Nucleus accumbens (tissue), 56 donors: ENCODE data around the gene TAX1BP3.
A peak's percentile ranks its signal among the peaks of the same experiment; 100 is the strongest.
"Not testable (repeated sequence)": the region's sequence is repeated elsewhere in the genome, so short reads cannot be mapped to it uniquely, and the experiment has no call there.

ENCODE experiments used
- DNase-seq, 56 donors: peaks; one replicate each; lab custom pipeline; 2025; lab: John Stamatoyannopoulos, UW

The TAX1BP3 gene

DNA sequence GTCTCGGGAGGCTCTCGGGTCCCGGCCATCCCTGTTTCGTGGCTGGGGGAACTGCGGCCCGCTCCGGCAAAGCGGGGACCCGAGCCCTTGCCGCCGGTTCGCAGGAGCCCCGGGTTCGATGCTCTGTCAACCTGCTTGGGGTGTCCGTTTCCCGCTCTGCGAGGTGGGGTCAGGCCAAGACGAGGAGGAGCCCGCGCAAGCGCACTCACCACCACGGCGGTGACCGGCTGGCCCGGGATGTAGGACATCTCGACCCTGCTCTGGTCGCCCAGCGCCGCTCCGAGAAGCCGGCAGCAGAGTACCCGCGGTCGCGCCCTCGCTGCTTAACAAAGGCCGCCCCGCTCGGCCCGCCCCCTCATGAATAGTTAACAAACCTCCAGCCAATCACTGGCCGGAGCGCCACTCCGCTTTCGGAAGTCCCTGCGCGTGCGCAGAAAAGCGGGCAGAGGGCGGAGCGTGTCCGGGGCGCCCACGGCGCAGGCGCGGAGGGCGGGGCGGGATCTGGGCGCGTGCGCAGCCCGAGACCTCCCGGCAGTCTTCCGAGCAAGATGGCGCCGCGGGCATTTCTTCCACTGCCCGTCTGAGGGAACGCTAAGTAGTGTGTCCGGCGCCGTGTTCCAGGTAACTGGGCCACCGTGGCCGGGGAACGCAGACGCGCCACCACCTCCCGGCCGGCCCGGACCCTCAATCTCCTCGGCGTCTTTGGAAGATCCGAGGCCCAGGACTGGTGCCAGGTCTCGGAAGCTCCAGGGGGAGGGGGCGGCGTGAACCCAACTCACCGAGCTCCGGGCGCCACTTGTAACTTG lies at the start of gene TAX1BP3, which contains the start of gene EMC6:
Gene TAX1BP3, minus strand, starts transcription at position 300 of the 806 bp plus-strand sequence. Its CDS starts 52 bp downstream, at position 248.
Gene EMC6, plus strand, starts transcription at position 534 of the 806 bp plus-strand sequence. CDS start 335 bp downstream, outside the sequence.
- peak; percentile 61 to 100 (median 97) for DNase-seq

GRCh38 chr17:3715296-3715695 lies 46.9 kb upstream of the TAX1BP3 start:
- no peak for DNase-seq

GRCh38 chr17:3712811-3713463 lies 44.6 kb upstream of the TAX1BP3 start:
- no peak for DNase-seq

GRCh38 chr17:3710951-3711383 lies 42.6 kb upstream of the TAX1BP3 start:
- no peak for DNase-seq

GRCh38 chr17:3708366-3708765 lies 40.0 kb upstream of the TAX1BP3 start:
- no peak for DNase-seq

GRCh38 chr17:3705718-3705984 lies 37.3 kb upstream of the TAX1BP3 start:
- not testable (repeated sequence) for DNase-seq

DNA sequence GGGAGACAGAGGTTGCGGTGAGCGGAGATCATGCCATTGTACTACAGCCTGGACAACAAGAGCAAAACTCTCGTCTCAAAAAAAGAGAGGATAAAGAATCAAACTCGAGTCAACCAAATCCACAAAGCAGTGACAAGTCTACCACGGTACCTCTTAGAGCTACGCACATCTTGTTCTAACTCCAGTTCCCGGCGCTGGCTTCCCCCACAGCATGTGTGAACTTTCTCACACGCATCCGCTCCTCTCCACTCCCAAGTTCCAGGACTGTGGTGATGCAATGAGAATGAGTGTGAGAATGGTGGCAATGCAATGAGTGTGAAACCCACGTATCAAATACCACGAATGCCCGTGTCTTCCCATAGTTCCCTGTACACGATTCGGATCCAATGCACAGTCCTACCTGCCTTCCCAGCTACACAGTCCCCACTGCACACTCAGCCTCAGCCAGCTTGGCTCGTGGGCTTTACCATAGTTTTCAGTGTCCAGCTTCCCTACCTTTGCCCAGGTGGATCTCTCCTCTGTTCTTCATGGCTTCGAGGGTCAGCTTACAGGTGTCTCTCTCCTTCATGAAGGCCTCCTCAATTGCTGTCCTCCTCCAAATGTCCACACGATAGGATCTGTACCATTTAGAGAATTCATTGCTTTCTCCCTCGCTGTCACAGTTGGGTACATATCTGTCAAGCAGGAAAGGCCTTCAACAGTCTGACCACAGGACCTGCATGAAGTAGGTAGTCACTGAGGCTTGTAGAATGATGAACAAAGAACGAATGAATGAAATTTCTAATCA lies 36.7 kb upstream of the TAX1BP3 start:
- DNase-seq: no peak

GRCh38 chr17:3702041-3702539 lies 33.7 kb upstream of the TAX1BP3 start:
- DNase-seq: not testable (repeated sequence)

- DNase-seq: no peak
Observed at GRCh38 chr17:3699951-3700350, 31.6 kb upstream of the TAX1BP3 start.

- DNase-seq: no peak
Observed at GRCh38 chr17:3698139-3698538, 29.8 kb upstream of the TAX1BP3 start.

DNA sequence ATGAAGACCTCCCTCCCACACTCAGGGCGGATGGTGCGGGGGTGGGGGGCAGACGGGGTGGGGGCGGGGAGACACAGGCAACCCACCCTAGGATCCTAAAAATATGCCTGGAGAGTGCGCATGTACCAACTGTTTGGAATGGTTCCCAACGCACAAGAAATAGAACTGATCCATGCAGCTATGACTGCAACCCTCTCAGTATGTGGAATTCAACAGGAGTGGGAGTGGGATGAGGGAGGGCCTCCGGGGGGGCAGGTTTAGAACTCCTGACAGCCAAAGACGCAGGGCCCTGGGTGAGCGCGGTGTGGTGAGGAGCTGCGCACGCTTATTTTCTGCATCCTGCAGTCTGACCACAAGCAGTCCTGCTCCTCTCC lies 28.7 kb upstream of the TAX1BP3 start:
- DNase-seq: peak in 24 of 56 donors; percentile 16 to 69 (median 42)

DNA sequence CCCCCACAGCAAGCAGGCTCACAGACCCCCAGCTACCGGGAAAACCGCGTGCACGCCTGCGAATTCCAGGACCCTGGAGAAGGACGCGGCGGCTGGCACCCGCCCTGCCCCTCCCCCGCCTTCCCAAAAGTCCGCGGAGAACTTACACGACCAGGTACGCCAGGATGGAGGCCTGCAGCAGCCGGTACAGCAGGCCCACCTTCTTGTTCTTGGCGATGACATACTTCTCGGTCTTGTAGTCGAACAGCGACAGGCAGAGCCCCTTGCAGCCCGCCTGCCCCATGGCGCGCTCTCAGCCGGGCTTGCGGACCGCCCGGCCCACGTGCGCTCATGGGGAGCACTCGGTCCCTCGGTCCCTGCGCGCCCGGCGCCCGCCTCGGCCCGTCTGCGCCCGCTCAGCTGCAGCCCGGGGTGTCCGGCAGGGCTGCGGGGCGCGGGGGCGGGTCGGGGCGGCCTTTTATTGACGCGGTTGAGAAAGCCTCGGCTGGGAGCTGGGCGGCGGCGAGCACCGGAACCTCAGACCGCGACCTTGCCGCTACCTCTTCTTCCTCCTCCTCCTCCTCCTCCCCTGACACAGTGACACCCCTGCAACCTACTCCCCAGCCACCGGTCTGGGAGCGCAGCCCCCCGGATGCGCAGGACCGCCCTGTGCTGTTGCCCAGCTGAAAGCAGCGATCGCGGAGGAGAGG lies 27.5 kb upstream of the TAX1BP3 start, which contains the start of gene P2RX5:
Gene P2RX5, minus strand, starts transcription at position 433 of the 689 bp plus-strand sequence. Its CDS starts 150 bp downstream, at position 283.
- peak in 6 of 56 donors; percentile 5 to 28 (median 19) for DNase-seq

GRCh38 chr17:3695129-3695722 lies 26.8 kb upstream of the TAX1BP3 start:
- peak in 2 of 56 donors; percentile 3 to 33 for DNase-seq

GRCh38 chr17:3693829-3694231 lies 25.5 kb upstream of the TAX1BP3 start:
- DNase-seq: no peak

- no peak for DNase-seq
Observed at GRCh38 chr17:3693141-3693540, 24.8 kb upstream of the TAX1BP3 start.

DNA sequence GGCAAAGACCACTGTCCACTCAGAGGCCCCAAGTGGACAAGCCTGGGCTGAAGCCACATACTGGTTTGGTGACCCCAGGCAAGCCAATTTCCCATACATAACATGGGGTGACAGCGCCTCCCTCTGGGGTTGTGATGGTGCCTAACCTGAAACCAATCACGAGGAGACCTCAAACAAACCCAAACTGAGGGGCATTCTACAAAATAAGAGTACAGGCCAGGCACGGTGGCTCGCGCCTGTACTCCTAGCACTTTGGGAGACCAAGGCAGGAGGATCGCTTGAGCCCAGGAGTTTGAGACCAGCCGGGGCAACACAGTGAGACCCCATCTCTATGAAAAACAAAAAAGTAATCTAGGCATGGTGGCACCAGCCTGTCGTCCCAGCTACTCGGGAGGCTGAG lies 24.0 kb upstream of the TAX1BP3 start:
- no peak for DNase-seq

GRCh38 chr17:3691617-3692067 lies 23.3 kb upstream of the TAX1BP3 start:
- DNase-seq: no peak

- no peak for DNase-seq
Observed at GRCh38 chr17:3690094-3690715, 21.8 kb upstream of the TAX1BP3 start.
